ENCODE data around the gene TMEM9. TPM values are rescaled to one million over a fixed set of nuclear protein-coding genes. Genes with fewer than 3 reads are reported as not detected.

TMEM9 gene
- 10 to 100 TPM in 1 of 3 donors, 1 to 10 TPM in 2; 9.7 to 14.0 (median 9.9) TPM for total RNA-seq

- peak; percentile 97 to 98 for ATAC-seq
- H3K36me3 Mint-ChIP-seq (ENCODE audit: insufficient read depth): peaks cover 8% of the 10 kb centered on the region
- H3K4me3 Mint-ChIP-seq: peak within 1 kb of the TSS; percentile 86
Measured at GRCh38 chr1:201154389-201155165, at the start of gene TMEM9. TMEM9 (minus strand) TSS chr1:201154474; CDS start chr1:201153923, 551 bp downstream.

GRCh38 chr1:201198598-201198997, 44.3 kb upstream of the TMEM9 start:
- Mint-ChIP-seq H3K27me3 (ENCODE audit: low read depth) (peaks cover 2% of the 10 kb centered on the region), H3K36me3 (ENCODE audit: insufficient read depth) (no peaks in the 10 kb centered on the region), H3K4me1 (ENCODE audit: low read depth) (no peaks in the 10 kb centered on the region), H3K9me3 (no peaks in the 10 kb centered on the region), H3K4me3 (no peak overlapping the region)
- DNase-seq (no peak), ATAC-seq (no peak)

More at GRCh38 chr1:201154389-201155165, at the start of gene TMEM9:
- peak; percentile 100 for DNase-seq
- peaks cover 15% of the 10 kb centered on the region for H3K4me1 Mint-ChIP-seq (ENCODE audit: low read depth)
- H3K9me3 Mint-ChIP-seq: no peaks in the 10 kb centered on the region
- H3K27me3 Mint-ChIP-seq (ENCODE audit: low read depth): peaks cover 12% of the 10 kb centered on the region

GRCh38 chr1:201194046-201194445, 39.8 kb upstream of the TMEM9 start:
- DNase-seq (no peak), ATAC-seq (no peak)
- no peak overlapping the region for H3K4me3 Mint-ChIP-seq
- H3K9me3 Mint-ChIP-seq: no peaks in the 10 kb centered on the region
- H3K4me1 Mint-ChIP-seq (ENCODE audit: low read depth): peaks cover 2% of the 10 kb centered on the region
- no peaks in the 10 kb centered on the region for H3K36me3 Mint-ChIP-seq (ENCODE audit: insufficient read depth)
- peaks cover 14% of the 10 kb centered on the region for H3K27me3 Mint-ChIP-seq (ENCODE audit: low read depth)

- Mint-ChIP-seq H3K9me3 (no peaks in the 10 kb centered on the region), H3K4me3 (no peak overlapping the region), H3K27me3 (ENCODE audit: low read depth) (peaks cover 14% of the 10 kb centered on the region), H3K36me3 (ENCODE audit: insufficient read depth) (no peaks in the 10 kb centered on the region), H3K4me1 (ENCODE audit: low read depth) (peaks cover 2% of the 10 kb centered on the region)
- ATAC-seq: no peak
- no peak for DNase-seq
Measured at GRCh38 chr1:201192261-201192788, 38.1 kb upstream of the TMEM9 start.

- no peaks in the 10 kb centered on the region for H3K9me3 Mint-ChIP-seq
Measured at GRCh38 chr1:201191653-201192260, 37.5 kb upstream of the TMEM9 start.

DNA sequence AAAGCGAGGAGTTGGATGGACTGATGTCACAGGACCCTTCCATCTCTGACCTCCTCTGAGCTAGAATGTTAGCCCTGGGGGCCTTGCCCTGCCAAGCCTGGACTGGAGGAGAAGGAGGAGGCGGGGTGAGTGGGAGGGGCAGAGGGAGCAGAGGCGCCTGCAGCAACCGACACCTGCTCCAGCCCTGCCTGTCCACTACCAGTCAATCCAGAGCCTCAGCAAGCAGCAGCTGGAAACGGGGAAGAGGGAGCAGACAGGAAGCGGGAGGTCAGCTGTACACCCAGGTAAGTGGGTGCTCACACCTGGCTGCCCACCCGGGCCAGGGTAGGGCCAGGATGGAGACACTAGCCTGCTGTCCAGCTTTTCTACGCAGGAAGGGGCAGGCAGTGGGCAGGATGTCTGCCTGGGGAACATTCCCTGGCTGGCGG, 36.4 kb upstream of the TMEM9 start, which contains the start of gene IGFN1:
Gene IGFN1 (plus strand): TSS at position 201 of the 428 bp plus-strand sequence. CDS start 2,470 bp downstream, outside the sequence.
- ATAC-seq (no peak), DNase-seq (no peak)
- H3K4me3 Mint-ChIP-seq: no peak within 1 kb of the TSS
- peaks cover 14% of the 10 kb centered on the region for H3K27me3 Mint-ChIP-seq (ENCODE audit: low read depth)
- no peaks in the 10 kb centered on the region for H3K9me3 Mint-ChIP-seq
- H3K36me3 Mint-ChIP-seq (ENCODE audit: insufficient read depth): no peaks in the 10 kb centered on the region
- peaks cover 2% of the 10 kb centered on the region for H3K4me1 Mint-ChIP-seq (ENCODE audit: low read depth)

More at GRCh38 chr1:201191653-201192260, 37.5 kb upstream of the TMEM9 start:
- ATAC-seq: peak; percentile 96 to 99
- Mint-ChIP-seq H3K4me1 (ENCODE audit: low read depth) (peaks cover 2% of the 10 kb centered on the region), H3K4me3 (no peak overlapping the region), H3K36me3 (ENCODE audit: insufficient read depth) (no peaks in the 10 kb centered on the region), H3K27me3 (ENCODE audit: low read depth) (peaks cover 14% of the 10 kb centered on the region)
- DNase-seq: no peak

DNA sequence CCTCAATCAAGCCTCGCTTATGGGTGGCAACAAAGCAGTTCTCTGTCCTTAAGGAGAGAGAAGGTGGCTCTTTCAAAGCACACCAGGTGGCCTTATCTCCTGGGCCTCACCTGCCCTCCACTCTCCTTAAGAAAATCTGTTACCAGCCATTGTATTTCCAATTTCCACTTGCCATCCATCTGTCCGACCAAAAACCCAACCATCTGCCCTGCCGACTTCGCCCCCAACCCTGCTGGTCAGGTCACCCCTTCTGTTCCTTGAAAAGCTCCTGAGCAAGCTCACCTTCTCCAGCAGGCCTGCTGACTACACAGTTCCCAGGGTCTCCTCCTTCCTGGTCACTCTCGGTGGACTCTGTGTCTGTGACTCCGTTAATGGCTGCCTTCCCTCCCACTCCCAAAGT, 35.7 kb upstream of the TMEM9 start:
- Mint-ChIP-seq H3K9me3 (no peaks in the 10 kb centered on the region), H3K4me1 (ENCODE audit: low read depth) (peaks cover 2% of the 10 kb centered on the region), H3K27me3 (ENCODE audit: low read depth) (peaks cover 14% of the 10 kb centered on the region), H3K4me3 (no peak overlapping the region), H3K36me3 (ENCODE audit: insufficient read depth) (no peaks in the 10 kb centered on the region)
- DNase-seq (no peak), ATAC-seq (no peak)

- DNase-seq (no peak), ATAC-seq (no peak)
- Mint-ChIP-seq H3K27me3 (ENCODE audit: low read depth) (peaks cover 18% of the 10 kb centered on the region), H3K9me3 (no peaks in the 10 kb centered on the region), H3K36me3 (ENCODE audit: insufficient read depth) (no peaks in the 10 kb centered on the region), H3K4me3 (no peak overlapping the region), H3K4me1 (ENCODE audit: low read depth) (peaks cover 2% of the 10 kb centered on the region)
Measured at GRCh38 chr1:201189085-201189484, 34.8 kb upstream of the TMEM9 start.

DNA sequence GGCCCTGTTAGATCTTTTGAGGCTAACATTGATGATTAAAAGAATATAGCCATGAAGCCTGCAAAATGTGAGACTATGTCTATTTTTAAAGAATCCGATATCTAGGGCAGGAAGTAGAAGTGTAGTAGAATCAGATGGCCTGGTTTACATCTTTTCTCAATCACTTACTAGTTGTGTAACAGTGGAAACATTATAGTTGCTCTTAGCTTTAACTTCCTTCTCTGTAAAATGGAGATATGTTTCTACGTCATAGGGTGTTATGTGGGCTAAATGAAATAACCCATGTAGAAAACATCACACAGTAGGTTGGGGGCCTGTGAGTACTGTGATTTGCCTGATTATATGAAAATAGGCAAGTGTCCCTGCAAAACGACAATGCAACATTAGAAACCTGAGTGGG, 31.9 kb upstream of the TMEM9 start:
- no peaks in the 10 kb centered on the region for H3K9me3 Mint-ChIP-seq
- no peaks in the 10 kb centered on the region for H3K4me1 Mint-ChIP-seq (ENCODE audit: low read depth)
- ATAC-seq (no peak), DNase-seq (no peak)
- H3K4me3 Mint-ChIP-seq: no peak overlapping the region
- H3K27me3 Mint-ChIP-seq (ENCODE audit: low read depth): peaks cover 26% of the 10 kb centered on the region
- no peaks in the 10 kb centered on the region for H3K36me3 Mint-ChIP-seq (ENCODE audit: insufficient read depth)

- Mint-ChIP-seq H3K4me1 (ENCODE audit: low read depth) (no peaks in the 10 kb centered on the region), H3K4me3 (no peak overlapping the region), H3K27me3 (ENCODE audit: low read depth) (peaks cover 23% of the 10 kb centered on the region), H3K36me3 (ENCODE audit: insufficient read depth) (no peaks in the 10 kb centered on the region), H3K9me3 (no peaks in the 10 kb centered on the region)
- ATAC-seq (peak; percentile 31 to 70), DNase-seq (no peak)
Measured at GRCh38 chr1:201185527-201186128, 31.4 kb upstream of the TMEM9 start.

DNA sequence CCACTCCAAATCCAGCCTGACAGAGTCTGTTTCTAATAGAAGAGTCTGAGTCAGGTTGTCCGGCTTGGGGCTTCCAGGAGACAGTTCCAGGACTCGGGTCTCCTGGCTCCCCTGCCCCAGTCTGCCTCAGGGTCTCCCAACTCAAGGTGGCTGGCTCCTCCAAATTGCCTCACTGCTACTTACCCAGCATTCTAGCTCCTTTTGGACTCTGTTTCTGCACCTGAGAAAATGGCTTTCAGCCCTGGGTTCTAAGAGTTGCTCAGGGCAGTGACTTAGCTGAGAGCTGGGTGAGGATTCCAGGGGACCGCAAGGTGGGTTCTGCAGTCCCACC, 30.8 kb upstream of the TMEM9 start:
- ATAC-seq (no peak), DNase-seq (no peak)

DNA sequence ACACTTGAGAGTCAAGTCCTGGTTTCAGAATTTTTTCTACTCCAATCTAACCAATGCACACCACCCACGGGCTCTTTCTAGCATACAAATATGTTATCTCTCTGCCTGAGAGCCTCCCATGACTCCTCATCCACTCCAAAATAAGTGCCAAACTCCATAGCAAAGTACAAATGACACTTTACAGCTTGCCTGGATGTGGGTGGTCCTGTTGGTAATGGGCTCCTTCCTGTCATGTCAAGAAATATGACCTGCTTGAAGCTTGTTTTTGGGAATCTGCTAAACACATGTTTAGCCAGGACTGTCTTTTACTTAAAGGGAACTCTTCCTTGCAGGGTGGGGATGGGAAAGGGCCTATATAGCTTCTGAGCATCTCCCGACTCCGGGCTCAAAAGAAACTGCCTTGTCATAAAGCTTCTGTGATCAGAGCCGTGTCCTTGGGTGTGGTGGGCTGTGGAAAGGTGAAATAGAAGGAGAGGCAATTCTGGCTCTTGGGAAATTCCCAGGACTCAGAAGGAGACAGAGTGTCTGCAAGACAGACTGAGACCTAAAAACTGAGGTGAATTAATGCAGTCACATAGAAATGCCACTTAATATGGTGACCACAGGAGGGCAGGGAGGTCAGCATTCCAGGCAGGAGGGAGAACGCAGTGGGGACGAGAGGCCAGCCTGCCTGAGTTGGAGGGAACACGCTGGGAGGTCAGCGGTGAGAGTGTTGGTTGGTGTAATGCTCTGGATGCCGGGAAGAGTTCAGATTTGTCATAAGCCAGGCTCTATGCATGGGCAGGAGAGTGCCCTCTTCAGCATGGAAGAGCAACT, 30.2 kb upstream of the TMEM9 start:
- Mint-ChIP-seq H3K27me3 (ENCODE audit: low read depth) (peaks cover 18% of the 10 kb centered on the region), H3K4me3 (no peak overlapping the region), H3K4me1 (ENCODE audit: low read depth) (no peaks in the 10 kb centered on the region), H3K36me3 (ENCODE audit: insufficient read depth) (no peaks in the 10 kb centered on the region), H3K9me3 (no peaks in the 10 kb centered on the region)
- ATAC-seq (peak in 1 of 2 donors; percentile 47), DNase-seq (no peak)

More for the DNA sequence above, 30.8 kb upstream of the TMEM9 start:
- no peaks in the 10 kb centered on the region for H3K36me3 Mint-ChIP-seq (ENCODE audit: insufficient read depth)
- no peaks in the 10 kb centered on the region for H3K9me3 Mint-ChIP-seq
- no peaks in the 10 kb centered on the region for H3K4me1 Mint-ChIP-seq (ENCODE audit: low read depth)
- peaks cover 21% of the 10 kb centered on the region for H3K27me3 Mint-ChIP-seq (ENCODE audit: low read depth)
- no peak overlapping the region for H3K4me3 Mint-ChIP-seq

DNA sequence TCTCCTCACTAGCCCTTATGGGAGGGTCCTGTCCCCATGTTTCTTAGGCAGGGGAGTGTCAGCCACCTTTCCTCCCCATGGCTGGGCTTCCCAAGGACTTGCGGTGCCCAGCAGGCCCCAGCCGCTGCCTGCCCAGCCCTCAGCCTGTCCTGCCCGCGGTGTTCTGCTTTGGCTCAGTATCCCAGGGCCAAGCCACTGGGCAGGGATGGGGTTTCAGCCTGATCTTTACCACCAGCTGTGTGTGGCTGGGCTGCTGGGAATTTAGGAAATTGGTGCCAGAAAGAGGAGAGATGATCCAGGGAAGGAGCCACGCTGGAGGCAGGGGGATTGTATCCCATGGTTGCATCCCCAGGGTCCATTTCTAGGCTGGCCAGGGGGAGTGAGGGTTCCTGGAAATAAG, 29.5 kb upstream of the TMEM9 start:
- Mint-ChIP-seq H3K9me3 (no peaks in the 10 kb centered on the region), H3K27me3 (ENCODE audit: low read depth) (peaks cover 21% of the 10 kb centered on the region), H3K36me3 (ENCODE audit: insufficient read depth) (no peaks in the 10 kb centered on the region), H3K4me3 (no peak overlapping the region), H3K4me1 (ENCODE audit: low read depth) (no peaks in the 10 kb centered on the region)
- no peak for DNase-seq
- ATAC-seq: no peak

DNA sequence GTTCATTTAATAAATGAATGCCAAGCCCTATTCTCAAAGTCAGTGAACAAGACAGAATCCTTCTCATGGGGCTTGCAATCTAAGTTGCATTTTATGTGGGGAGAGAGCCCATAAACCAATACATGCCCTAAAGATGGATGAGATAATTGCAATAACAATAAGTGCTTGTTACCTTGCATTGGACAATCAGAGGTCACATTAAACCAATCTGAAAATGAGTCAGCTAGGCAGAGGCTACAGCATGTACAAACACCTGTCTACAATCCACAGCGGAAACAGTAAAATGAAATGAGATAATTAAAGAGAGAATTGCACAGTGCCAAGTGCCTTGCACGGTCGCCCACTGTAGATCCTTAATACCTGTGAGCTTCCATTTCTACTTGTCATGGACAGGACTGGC, 28.9 kb upstream of the TMEM9 start:
- Mint-ChIP-seq H3K9me3 (no peaks in the 10 kb centered on the region), H3K4me1 (ENCODE audit: low read depth) (no peaks in the 10 kb centered on the region), H3K27me3 (ENCODE audit: low read depth) (peaks cover 23% of the 10 kb centered on the region), H3K36me3 (ENCODE audit: insufficient read depth) (no peaks in the 10 kb centered on the region), H3K4me3 (no peak overlapping the region)
- DNase-seq (no peak), ATAC-seq (no peak)
